H9 (cell line): Measurements from ENCODE around the gene IGSF9. TPM values are rescaled to one million over a fixed set of nuclear protein-coding genes. Genes with fewer than 3 reads are reported as not detected.

Experiments
- DNase-seq: peaks from one replicate; pipeline ENCODE4 v3.0.0-alpha.2; 2017
- H2AFZ ChIP-seq: one replicate; pipeline ENCODE4 v1.6.1; 2013; ENCODE audit warnings: mild to moderate bottlenecking, low read length, control low read depth, moderate library complexity
- H2AK5ac ChIP-seq: 2 replicates; pipeline ENCODE4 v1.6.1; 2013; ENCODE audit warnings: low read length, control low read depth, mixed read lengths; ENCODE audit not compliant: insufficient read length
- H2BK120ac ChIP-seq: one replicate; pipeline ENCODE4 v1.6.1; 2013; ENCODE audit warnings: low read depth, mild to moderate bottlenecking, low read length, control low read depth, inconsistent platforms; ENCODE audit not compliant: poor library complexity, severe bottlenecking
- H2BK12ac ChIP-seq: 2 replicates; pipeline ENCODE4 v1.6.1; 2013; ENCODE audit warnings: low read length, control low read depth, mixed read lengths, low read depth; ENCODE audit not compliant: insufficient read length
- H2BK15ac ChIP-seq: 2 replicates; pipeline ENCODE4 v1.6.1; 2013; ENCODE audit warnings: low read depth, low read length, control low read depth
- H2BK20ac ChIP-seq: one replicate; pipeline ENCODE4 v1.6.1; 2013; ENCODE audit warnings: low read depth, mild to moderate bottlenecking, low read length, control low read depth, inconsistent platforms; ENCODE audit not compliant: poor library complexity, severe bottlenecking
- H2BK5ac ChIP-seq: 2 replicates; pipeline ENCODE4 v1.6.1; 2013; ENCODE audit warnings: low read length, control low read depth, mixed read lengths; ENCODE audit not compliant: insufficient read length
- H3K14ac ChIP-seq: 2 replicates; pipeline ENCODE4 v1.6.1; 2013; ENCODE audit warnings: low read length, control low read depth; ENCODE audit not compliant: insufficient read depth
- H3K18ac ChIP-seq: 2 replicates; pipeline ENCODE4 v1.6.1; 2013; ENCODE audit warnings: low read depth, mild to moderate bottlenecking, mixed read lengths, low read length, control low read depth; ENCODE audit not compliant: insufficient read length
- H3K23ac ChIP-seq: 2 replicates; pipeline ENCODE4 v1.6.1; 2013; ENCODE audit warnings: low read length, control low read depth, mixed read lengths, low read depth; ENCODE audit not compliant: insufficient read length
- H3K23me2 ChIP-seq: 2 replicates; pipeline ENCODE4 v1.6.1; 2013; ENCODE audit warnings: low read depth, mild to moderate bottlenecking, mixed read lengths, low read length, control low read depth; ENCODE audit not compliant: insufficient read length, poor library complexity, severe bottlenecking
- H3K27ac ChIP-seq: 2 replicates; pipeline ENCODE4 v1.5.1; 2013; ENCODE audit warnings: low read length, control low read depth, mixed read lengths, low read depth; ENCODE audit not compliant: insufficient read length
- H3K27me3 ChIP-seq: 2 replicates; pipeline ENCODE4 v1.6.1; 2013; ENCODE audit warnings: low read length, control low read depth, inconsistent platforms; ENCODE audit not compliant: insufficient read depth
- H3K4ac ChIP-seq: 2 replicates; pipeline ENCODE4 v1.6.1; 2013; ENCODE audit warnings: low read depth, mild to moderate bottlenecking, control low read depth, inconsistent platforms, low read length, moderate library complexity
- H3K4me1 ChIP-seq: 2 replicates; pipeline ENCODE4 v1.6.1; 2013; ENCODE audit warnings: low read length, control low read depth, inconsistent platforms; ENCODE audit not compliant: insufficient read depth
- H3K4me2 ChIP-seq: 2 replicates; pipeline ENCODE4 v1.6.1; 2013; ENCODE audit warnings: low read length, control low read depth, mixed read lengths; ENCODE audit not compliant: insufficient read length, insufficient read depth
- H3K56ac ChIP-seq: 2 replicates; pipeline ENCODE4 v1.6.1; 2013; ENCODE audit warnings: low read depth, mild to moderate bottlenecking, mixed read lengths, low read length, control low read depth; ENCODE audit not compliant: insufficient read length
- H3K79me1 ChIP-seq: 2 replicates; pipeline ENCODE4 v1.6.1; 2013; ENCODE audit warnings: low read depth, mild to moderate bottlenecking, moderate library complexity, low read length, control low read depth, inconsistent platforms; ENCODE audit not compliant: insufficient read depth, poor library complexity, severe bottlenecking
- H3K79me2 ChIP-seq: 2 replicates; pipeline ENCODE4 v1.6.1; 2013; ENCODE audit warnings: low read length, control low read depth, inconsistent platforms; ENCODE audit not compliant: insufficient read depth
- H3K9ac ChIP-seq: 2 replicates; pipeline ENCODE4 v1.6.1; 2013; ENCODE audit warnings: low read length, control low read depth, mixed read lengths; ENCODE audit not compliant: insufficient read length; ENCODE audit errors: extremely low read depth
- H3K9me3 ChIP-seq: one replicate; pipeline ENCODE4 v1.6.1; 2013; ENCODE audit warnings: low read depth, low read length, inconsistent platforms; ENCODE audit not compliant: control insufficient read depth
- H3T11ph ChIP-seq: one replicate; pipeline ENCODE4 v1.6.1; 2013; ENCODE audit warnings: mild to moderate bottlenecking, low read length, control low read depth, inconsistent platforms
- H4K20me1 ChIP-seq: one replicate; pipeline ENCODE4 v1.6.1; 2013; ENCODE audit not compliant: control insufficient read depth, insufficient read length, insufficient read depth
- H4K5ac ChIP-seq: 2 replicates; pipeline ENCODE4 v1.6.1; 2013; ENCODE audit warnings: low read depth, mild to moderate bottlenecking, mixed read lengths, low read length, control low read depth; ENCODE audit not compliant: insufficient read length
- H4K8ac ChIP-seq: replicated peaks from 2 replicates; pipeline ENCODE4 v1.6.1; 2013; ENCODE audit warnings: low read length, control low read depth, mixed read lengths, low read depth; ENCODE audit not compliant: insufficient read length
- H4K91ac ChIP-seq: 2 replicates; pipeline ENCODE4 v1.6.1; 2013; ENCODE audit warnings: low read depth, mild to moderate bottlenecking, moderate library complexity, mixed read lengths, low read length, control low read depth; ENCODE audit not compliant: insufficient read length
- H3K27ac Mint-ChIP-seq, 3 experiments: 2 replicates in 2 of 3; 3 replicates in 1 of 3; pipeline ENCODE4 v1.8.0; 2020 to 2021; ENCODE audit warnings: mixed read lengths in 3 of 3, mild to moderate bottlenecking in 1 of 3, moderate library complexity in 1 of 3
- H3K27me3 Mint-ChIP-seq: 2 replicates; pipeline ENCODE4 v1.8.0; 2021; ENCODE audit warnings: low read depth, mild to moderate bottlenecking, moderate library complexity, mixed read lengths
- H3K36me3 Mint-ChIP-seq, 3 experiments: 2 replicates in 2 of 3; 3 replicates in 1 of 3; pipeline ENCODE4 v1.8.0; 2020 to 2021; ENCODE audit warnings: low read depth in 3 of 3, mixed read lengths in 3 of 3; ENCODE audit not compliant: insufficient read depth in 1 of 3
- H3K4me1 Mint-ChIP-seq, 2 experiments: 2 replicates each; pipeline ENCODE4 v1.8.0; 2020; ENCODE audit warnings: mixed read lengths in 2 of 2
- H3K4me3 Mint-ChIP-seq, 2 experiments: 2 replicates in 1 of 2; 3 replicates in 1 of 2; pipeline ENCODE4 v1.8.0; 2020 to 2021; ENCODE audit warnings: mild to moderate bottlenecking in 2 of 2, mixed read lengths in 2 of 2, moderate library complexity in 1 of 2
- H3K9me3 Mint-ChIP-seq, 2 experiments: 2 replicates in 1 of 2; 3 replicates in 1 of 2; pipeline ENCODE4 v1.8.0; 2020; ENCODE audit warnings: mild to moderate bottlenecking in 2 of 2, mixed read lengths in 2 of 2, moderate library complexity in 1 of 2
- CTCF ChIP-seq: fragments of 200-600 bp; sonication (generic); conservative IDR thresholded peaks from 3 replicates; pipeline ENCODE4 v1.8.0; 2021; ENCODE audit warnings: antibody characterized with exemption, mild to moderate bottlenecking
- WGBS: extraction: QIAGEN DNeasy Blood & Tissue Kit; methylation state at CpG from one replicate; pipeline ENCODE4 v1.1.7; 2013; ENCODE audit warnings: missing lambda C conversion rate, low lambda C conversion rate, mixed read lengths; ENCODE audit not compliant: insufficient read length; ENCODE audit errors: extremely low coverage; 5-methylcytosine and 5-hydroxymethylcytosine counted together
- total RNA-seq: library from RNA; stranded (reverse); gene quantifications from 2 replicates; pipeline ENCODE4 v1.2.1, GENCODE V29; 2021

IGSF9 gene
- total RNA-seq, 1 experiment from 2014 or later: 11.3 TPM

- peaks cover 29 to 56% of the 10 kb centered on the region in 2 experiments for H3K4me1 Mint-ChIP-seq
- H3K27ac Mint-ChIP-seq: peak overlapping the region in 2 of 3 experiments; percentile 14 to 81; a peak in 3 of 7 replicates
These were observed 574 bp downstream of the IGSF9 start for GRCh38 chr1:159944623-159945455.

More at GRCh38 chr1:159944623-159945455, 574 bp downstream of the IGSF9 start:
- H3K4ac ChIP-seq: no peak overlapping the region
- H4K20me1 ChIP-seq: no peaks in the 10 kb centered on the region
- H2BK120ac ChIP-seq: no peak overlapping the region
- no peak for TF ChIP-seq CTCF
- no peaks in the 10 kb centered on the region for H3K79me1 ChIP-seq
- no peak overlapping the region for H4K91ac ChIP-seq
- no CpG with 5 or more reads among the region's 11 CpGs for WGBS
- no peak overlapping the region for H3K14ac ChIP-seq
- no peaks in the 10 kb centered on the region for H3K79me2 ChIP-seq
- no peak overlapping the region for H3K23ac ChIP-seq
- H2BK5ac ChIP-seq: no peak overlapping the region
- no peak overlapping the region for H3K18ac ChIP-seq
- H3K4me1 ChIP-seq: no peaks in the 10 kb centered on the region; the same call in 1 of the 2 replicates
- peak overlapping the region; percentile 35 for H3K9ac ChIP-seq
- H3K4me2 ChIP-seq: peak overlapping the region; percentile 87
- H2BK12ac ChIP-seq: no peak overlapping the region
- H2BK15ac ChIP-seq: no peak overlapping the region
- no peaks in the 10 kb centered on the region for H3K27me3 ChIP-seq
- no peak overlapping the region for H3K27ac ChIP-seq
- H3K27me3 Mint-ChIP-seq: peaks cover 3% of the 10 kb centered on the region
- H3K23me2 ChIP-seq: peaks cover 10% of the 10 kb centered on the region
- no peak overlapping the region for H2AK5ac ChIP-seq
- DNase-seq: peak; percentile 33
- no peak overlapping the region for H4K8ac ChIP-seq
- no peaks in the 10 kb centered on the region for H3K9me3 ChIP-seq
- H2AFZ ChIP-seq: no peak overlapping the region
- H3K36me3 Mint-ChIP-seq: peaks cover 3 to 12% (median 4%) of the 10 kb centered on the region in 3 experiments; a peak in 5 of 7 replicates
- no peak overlapping the region for H4K5ac ChIP-seq
- H2BK20ac ChIP-seq: no peak overlapping the region
- no peak overlapping the region for H3K56ac ChIP-seq
- H3K9me3 Mint-ChIP-seq: no peaks in the 10 kb centered on the region
- peak overlapping the region; percentile 77 to 92 for H3K4me3 Mint-ChIP-seq
- no peak overlapping the region for H3T11ph ChIP-seq
